DOHH2 (cell line): ENCODE results near the gene C2CD2L.

Experiments used
- H3F3A ChIP-seq: fragments of 200-600 bp; sonication (generic), shearing (Covaris generic); 2 replicates; pipeline ENCODE4 v1.6.0; 2016; ENCODE audit warnings: antibody characterized with exemption, mild to moderate bottlenecking; ENCODE audit not compliant: control insufficient read depth, insufficient read depth
- H3K27ac ChIP-seq: fragments of 200-600 bp; sonication (generic); 2 replicates; pipeline ENCODE4 v1.5.1; 2014; ENCODE audit warnings: low read depth, mild to moderate bottlenecking, low read length, moderate library complexity
- H3K27me3 ChIP-seq: fragments of 200-600 bp; sonication (generic); 2 replicates; pipeline ENCODE4 v1.6.1; 2014; ENCODE audit warnings: mild to moderate bottlenecking, low read length, mixed read lengths; ENCODE audit not compliant: control insufficient read depth
- H3K36me3 ChIP-seq: fragments of 200-600 bp; sonication (generic); 2 replicates; pipeline ENCODE4 v1.6.1; 2014; ENCODE audit warnings: mild to moderate bottlenecking, low read length, moderate library complexity, mixed read lengths; ENCODE audit not compliant: control insufficient read depth
- H3K4me1 ChIP-seq: fragments of 200-600 bp; sonication (generic); 2 replicates; pipeline ENCODE4 v1.6.1; 2014; ENCODE audit warnings: mild to moderate bottlenecking, low read length, mixed read lengths; ENCODE audit not compliant: control insufficient read depth
- H3K4me2 ChIP-seq: fragments of 200-600 bp; sonication (generic); 2 replicates; pipeline ENCODE4 v1.6.0; 2014; ENCODE audit warnings: mild to moderate bottlenecking, low read length, moderate library complexity
- H3K4me3 ChIP-seq: fragments of 200-600 bp; sonication (generic); 2 replicates; pipeline ENCODE4 v1.5.1; 2014; ENCODE audit warnings: mild to moderate bottlenecking, low read length, mixed read lengths
- H3K79me2 ChIP-seq: fragments of 200-600 bp; sonication (generic); 2 replicates; pipeline ENCODE4 v1.6.1; 2014; ENCODE audit warnings: mild to moderate bottlenecking, low read length, mixed read lengths; ENCODE audit not compliant: control insufficient read depth
- H3K9me2 ChIP-seq: fragments of 200-600 bp; sonication (generic); replicated peaks from 2 replicates; pipeline ENCODE4 v1.6.1; 2014; ENCODE audit warnings: mild to moderate bottlenecking, low read length, mixed read lengths; ENCODE audit not compliant: control insufficient read depth
- H3K9me3 ChIP-seq: fragments of 200-600 bp; sonication (generic); 2 replicates; pipeline ENCODE4 v1.6.1; 2014; ENCODE audit warnings: antibody characterized with exemption, low read length, mixed read lengths; ENCODE audit not compliant: control insufficient read depth, insufficient read depth
- H4K20me1 ChIP-seq: fragments of 200-600 bp; sonication (generic); 2 replicates; pipeline ENCODE4 v1.6.0; 2014; ENCODE audit warnings: low read depth, mild to moderate bottlenecking, antibody characterized with exemption, low read length, moderate library complexity; ENCODE audit not compliant: control insufficient read depth, insufficient read depth
- EZH2phosphoT487 ChIP-seq: fragments of 200-600 bp; sonication (generic); IDR thresholded peaks from 2 replicates; pipeline ENCODE4 v1.6.1; 2017; ENCODE audit warnings: borderline replicate concordance, mild to moderate bottlenecking, antibody characterized with exemption, low read length, moderate library complexity, mixed read lengths
- TF ChIP-seq, protein P1 (sequence below): fragments of 200-600 bp; sonication (generic); IDR thresholded peaks from one replicate; pipeline ENCODE4 v1.5.1; 2014; ENCODE audit warnings: antibody characterized with exemption, mild to moderate bottlenecking, low read depth, low read length; ENCODE audit not compliant: poor library complexity, severe bottlenecking

The C2CD2L gene

DNA sequence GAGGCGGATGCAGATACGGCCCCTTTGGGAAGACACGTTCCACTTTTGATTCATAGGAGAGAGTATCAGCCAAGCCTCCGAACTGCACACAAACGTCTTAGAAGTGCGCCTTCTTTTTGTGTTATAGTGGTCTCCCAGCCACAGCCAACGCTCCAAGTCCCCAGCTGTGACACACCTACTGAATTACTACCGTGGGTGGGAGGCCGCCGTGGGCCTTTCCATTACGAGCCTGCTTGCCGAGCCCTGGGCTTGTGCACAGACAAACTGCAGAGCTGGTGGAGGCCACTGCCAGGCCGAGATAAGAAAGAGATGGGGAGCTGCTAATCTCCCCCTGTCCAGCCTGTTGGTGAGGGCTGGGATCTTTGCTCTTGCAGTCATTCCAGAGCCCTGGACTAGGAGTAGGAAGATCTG is 21.7 kb upstream of the C2CD2L start:
- Histone ChIP-seq H3K4me1 (peaks cover 36% of the 10 kb centered on the region), H3K27ac (peak overlapping the region; percentile 72), H3K36me3 (peaks cover 22% of the 10 kb centered on the region), H3K9me3 (no peaks in the 10 kb centered on the region), H4K20me1 (0 out of 2 replicates have a peak, but pooled peaks cover 4% of the 10 kb centered on the region), H3K9me2 (no peaks in the 10 kb centered on the region), H3K27me3 (no peaks in the 10 kb centered on the region), H3K79me2 (peaks cover 24% of the 10 kb centered on the region), H3F3A (peaks cover 9% of the 10 kb centered on the region), H3K4me2 (peak overlapping the region; percentile 90), H3K4me3 (peak overlapping the region; percentile 92)
- no peak for TF ChIP-seq EZH2phosphoT487
- TF ChIP-seq, protein P1, sequence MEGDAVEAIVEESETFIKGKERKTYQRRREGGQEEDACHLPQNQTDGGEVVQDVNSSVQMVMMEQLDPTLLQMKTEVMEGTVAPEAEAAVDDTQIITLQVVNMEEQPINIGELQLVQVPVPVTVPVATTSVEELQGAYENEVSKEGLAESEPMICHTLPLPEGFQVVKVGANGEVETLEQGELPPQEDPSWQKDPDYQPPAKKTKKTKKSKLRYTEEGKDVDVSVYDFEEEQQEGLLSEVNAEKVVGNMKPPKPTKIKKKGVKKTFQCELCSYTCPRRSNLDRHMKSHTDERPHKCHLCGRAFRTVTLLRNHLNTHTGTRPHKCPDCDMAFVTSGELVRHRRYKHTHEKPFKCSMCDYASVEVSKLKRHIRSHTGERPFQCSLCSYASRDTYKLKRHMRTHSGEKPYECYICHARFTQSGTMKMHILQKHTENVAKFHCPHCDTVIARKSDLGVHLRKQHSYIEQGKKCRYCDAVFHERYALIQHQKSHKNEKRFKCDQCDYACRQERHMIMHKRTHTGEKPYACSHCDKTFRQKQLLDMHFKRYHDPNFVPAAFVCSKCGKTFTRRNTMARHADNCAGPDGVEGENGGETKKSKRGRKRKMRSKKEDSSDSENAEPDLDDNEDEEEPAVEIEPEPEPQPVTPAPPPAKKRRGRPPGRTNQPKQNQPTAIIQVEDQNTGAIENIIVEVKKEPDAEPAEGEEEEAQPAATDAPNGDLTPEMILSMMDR, result no peak

DNA sequence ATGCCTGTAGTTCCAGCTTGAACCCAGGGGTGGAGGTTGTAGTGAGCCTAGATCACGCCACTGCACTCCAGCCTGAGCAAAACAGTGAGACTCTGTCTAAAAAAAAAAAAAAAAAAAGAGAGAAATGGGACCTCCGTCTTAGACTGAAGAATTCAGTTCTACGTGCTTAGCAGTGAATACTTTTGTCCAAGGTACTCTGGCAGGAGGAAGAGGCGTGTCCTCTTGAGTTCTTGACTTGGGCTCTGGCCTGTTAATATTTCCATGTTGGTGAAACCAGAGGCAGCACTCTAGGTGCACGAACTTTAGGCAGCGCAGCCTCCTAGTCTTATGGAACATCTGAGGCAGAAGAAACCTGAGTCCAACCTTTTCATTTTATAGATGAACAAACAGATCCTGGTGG is 20.0 kb upstream of the C2CD2L start:
- TF ChIP-seq, protein P1, result no peak
- no peak for TF ChIP-seq EZH2phosphoT487
- Histone ChIP-seq H3K4me1 (peaks cover 51% of the 10 kb centered on the region), H3K27me3 (no peaks in the 10 kb centered on the region), H3K4me3 (no peak overlapping the region), H3K79me2 (peaks cover 25% of the 10 kb centered on the region), H3K9me2 (no peaks in the 10 kb centered on the region), H3K9me3 (no peaks in the 10 kb centered on the region), H3K4me2 (no peak overlapping the region), H4K20me1 (0 out of 2 replicates have a peak, but pooled peaks cover 4% of the 10 kb centered on the region), H3K27ac (no peak overlapping the region), H3F3A (peaks cover 25% of the 10 kb centered on the region), H3K36me3 (peaks cover 22% of the 10 kb centered on the region)

- Histone ChIP-seq H3K27me3 (no peaks in the 10 kb centered on the region), H3K27ac (no peak overlapping the region), H3K4me2 (no peak overlapping the region)
Observed at GRCh38 chr11:119087747-119088241, 19.4 kb upstream of the C2CD2L start.

More at GRCh38 chr11:119087747-119088241, 19.4 kb upstream of the C2CD2L start:
- Histone ChIP-seq H4K20me1 (peaks cover 4% of the 10 kb centered on the region; the same call in 1 of the 2 replicates), H3K4me3 (no peak overlapping the region), H3K4me1 (peaks cover 58% of the 10 kb centered on the region), H3K36me3 (peaks cover 28% of the 10 kb centered on the region), H3K9me3 (no peaks in the 10 kb centered on the region), H3K9me2 (no peaks in the 10 kb centered on the region), H3K79me2 (peaks cover 32% of the 10 kb centered on the region), H3F3A (peaks cover 31% of the 10 kb centered on the region)
- TF ChIP-seq, protein P1, result no peak
- TF ChIP-seq EZH2phosphoT487, result no peak
